ENCODE measurements around the gene FAM76A.

DNA sequence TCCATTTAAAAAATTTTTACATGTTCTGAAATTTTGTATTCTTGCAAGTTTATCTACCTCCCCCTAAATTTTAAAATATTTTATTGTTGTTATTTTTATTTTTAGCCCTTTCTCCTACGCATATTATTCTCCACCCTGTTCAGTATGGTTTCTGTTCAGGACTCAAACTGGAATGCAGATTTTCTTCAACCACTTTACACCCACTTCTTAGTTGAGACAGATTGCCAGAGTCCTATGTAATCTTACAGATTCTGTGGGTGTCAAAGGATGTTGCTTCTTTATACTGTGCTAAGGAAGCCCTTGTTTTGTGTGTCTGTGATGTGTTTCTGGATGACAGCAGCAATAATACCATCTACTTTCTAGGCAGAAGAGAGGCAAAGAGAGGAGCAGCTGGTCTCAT lies 84.1 kb downstream of the FAM76A start:
- TF ChIP-seq, protein P1, sequence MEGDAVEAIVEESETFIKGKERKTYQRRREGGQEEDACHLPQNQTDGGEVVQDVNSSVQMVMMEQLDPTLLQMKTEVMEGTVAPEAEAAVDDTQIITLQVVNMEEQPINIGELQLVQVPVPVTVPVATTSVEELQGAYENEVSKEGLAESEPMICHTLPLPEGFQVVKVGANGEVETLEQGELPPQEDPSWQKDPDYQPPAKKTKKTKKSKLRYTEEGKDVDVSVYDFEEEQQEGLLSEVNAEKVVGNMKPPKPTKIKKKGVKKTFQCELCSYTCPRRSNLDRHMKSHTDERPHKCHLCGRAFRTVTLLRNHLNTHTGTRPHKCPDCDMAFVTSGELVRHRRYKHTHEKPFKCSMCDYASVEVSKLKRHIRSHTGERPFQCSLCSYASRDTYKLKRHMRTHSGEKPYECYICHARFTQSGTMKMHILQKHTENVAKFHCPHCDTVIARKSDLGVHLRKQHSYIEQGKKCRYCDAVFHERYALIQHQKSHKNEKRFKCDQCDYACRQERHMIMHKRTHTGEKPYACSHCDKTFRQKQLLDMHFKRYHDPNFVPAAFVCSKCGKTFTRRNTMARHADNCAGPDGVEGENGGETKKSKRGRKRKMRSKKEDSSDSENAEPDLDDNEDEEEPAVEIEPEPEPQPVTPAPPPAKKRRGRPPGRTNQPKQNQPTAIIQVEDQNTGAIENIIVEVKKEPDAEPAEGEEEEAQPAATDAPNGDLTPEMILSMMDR (IDR thresholded peaks at IDR 0.05 in 2 of 3, conservative IDR thresholded peaks at IDR 0.05 in 1 of 3; ENCODE audit: borderline replicate concordance in 1 of 3, insufficient read depth in 1 of 3, low read depth in 2 of 3, low read length in 2 of 3), result no peak
- no peak for TF ChIP-seq CEBPB (IDR thresholded peaks at IDR 0.05; ENCODE audit: low read depth)
- no peak for TF ChIP-seq YY1 (IDR thresholded peaks at IDR 0.05; ENCODE audit: extremely low read depth, insufficient replicate concordance, low read depth, low read length)
- TF ChIP-seq ELF1 (IDR thresholded peaks at IDR 0.05; ENCODE audit: borderline replicate concordance, low read depth), result no peak
- no peak for TF ChIP-seq EZH2 (IDR thresholded peaks at IDR 0.05)
- TF ChIP-seq, protein P2, sequence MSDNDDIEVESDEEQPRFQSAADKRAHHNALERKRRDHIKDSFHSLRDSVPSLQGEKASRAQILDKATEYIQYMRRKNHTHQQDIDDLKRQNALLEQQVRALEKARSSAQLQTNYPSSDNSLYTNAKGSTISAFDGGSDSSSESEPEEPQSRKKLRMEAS (IDR thresholded peaks at IDR 0.05), result no peak
- TF ChIP-seq POLR2AphosphoS5 (IDR thresholded peaks at IDR 0.05; ENCODE audit: low read depth, low read length), result no peak
- TF ChIP-seq SP1 (IDR thresholded peaks at IDR 0.05; ENCODE audit: low read depth), result no peak
- TF ChIP-seq POLR2A (IDR thresholded peaks at IDR 0.05; ENCODE audit: borderline replicate concordance, extremely low read depth, insufficient read depth, insufficient read length), result no peak
- TF ChIP-seq EGR1 (IDR thresholded peaks at IDR 0.05; ENCODE audit: low read depth), result no peak
- no peak for TF ChIP-seq ZFX (IDR thresholded peaks at IDR 0.05)
- TF ChIP-seq, protein P3, sequence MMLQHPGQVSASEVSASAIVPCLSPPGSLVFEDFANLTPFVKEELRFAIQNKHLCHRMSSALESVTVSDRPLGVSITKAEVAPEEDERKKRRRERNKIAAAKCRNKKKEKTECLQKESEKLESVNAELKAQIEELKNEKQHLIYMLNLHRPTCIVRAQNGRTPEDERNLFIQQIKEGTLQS (IDR thresholded peaks at IDR 0.05), result no peak
- TF ChIP-seq TCF7L2 (IDR thresholded peaks at IDR 0.05; ENCODE audit: borderline replicate concordance, extremely low read depth, insufficient read depth, insufficient read length), result no peak
